Lower leg skin (tissue), 4 donors: Measurements from ENCODE around the gene SGCA. TPM values are rescaled to one million over a fixed set of nuclear protein-coding genes. Genes with fewer than 3 reads are reported as not detected.
A peak's percentile ranks its signal among the peaks of the same experiment; 100 is the strongest.

Experiments
- DNase-seq, 2 donors: peaks; one replicate each; pipeline ENCODE4 v3.0.0-alpha.2; 2019; ENCODE audit warnings: low spot score in 2 of 2
- H3K4me3 ChIP-seq: fragments of 200-600 bp; sonication (generic); 2 replicates; pipeline ENCODE4 v1.5.1; 2017; ENCODE audit warnings: mild to moderate bottlenecking, low read depth; ENCODE audit not compliant: poor library complexity, severe bottlenecking
- POLR2A ChIP-seq, 2 donors: fragments of 450-650 bp; IDR thresholded peaks; one replicate each; pipeline ENCODE4 v1.6.1; 2016 to 2017; ENCODE audit warnings: antibody characterized with exemption in 2 of 2, mild to moderate bottlenecking in 1 of 2, moderate library complexity in 1 of 2
- WGBS, 2 donors: methylation state at CpG; one replicate each; pipeline ENCODE4 v1.1.5; 2018; 5-methylcytosine and 5-hydroxymethylcytosine counted together
- intact Hi-C: fragments of 100-400 bp; cut with DNase I; formaldehyde crosslinking; loops from one replicate; pipeline ENCODE4 v1.15.0; 2023; ENCODE audit warnings: low total_unique reads
- total RNA-seq, 4 donors: library from RNA; depleted of rRNA; stranded (reverse); fragments of >200 nt; gene quantifications; one replicate each; pipeline ENCODE4 v1.1.0, GENCODE V29; 2016
- TF ChIP-seq, protein P1 (sequence below), 3 donors: fragments of 450-650 bp; IDR thresholded peaks; one replicate each; pipeline ENCODE4 v1.5.1; 2016; ENCODE audit warnings: antibody characterized with exemption in 3 of 3, mild to moderate bottlenecking in 3 of 3, moderate library complexity in 2 of 3

SGCA gene
- total RNA-seq, 4 donors from 2014 or later = 1.0 to 9.9 (median 5.6) TPM

DNA sequence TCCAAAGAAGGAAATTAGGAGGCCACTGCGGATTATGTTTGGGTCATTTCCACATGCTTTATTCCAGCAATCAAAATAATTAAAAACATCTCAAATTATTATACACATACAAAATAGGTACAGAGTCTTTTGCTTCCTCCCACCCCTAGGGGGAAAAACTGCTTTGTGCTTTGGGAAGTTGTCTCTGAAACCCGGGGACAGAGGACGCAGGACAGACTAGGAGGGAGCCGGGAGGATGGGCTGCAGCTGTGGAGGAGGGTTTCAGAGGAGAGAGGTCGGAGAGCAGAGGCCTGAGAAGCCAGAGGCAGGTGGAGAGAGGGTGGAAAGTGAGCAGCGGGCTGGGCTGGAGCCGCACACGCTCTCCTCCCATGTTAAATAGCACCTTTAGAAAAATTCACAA, 18.3 kb downstream of the SGCA start:
- intact Hi-C loops = no loop called here
- WGBS, 2 donors = 23 to 28% methylated on average over 8 of the region's 8 CpGs
- H3K4me3 ChIP-seq = no peak overlapping the region
- TF ChIP-seq POLR2A (IDR thresholded peaks at IDR 0.05) = no peak
- TF ChIP-seq, protein P1, sequence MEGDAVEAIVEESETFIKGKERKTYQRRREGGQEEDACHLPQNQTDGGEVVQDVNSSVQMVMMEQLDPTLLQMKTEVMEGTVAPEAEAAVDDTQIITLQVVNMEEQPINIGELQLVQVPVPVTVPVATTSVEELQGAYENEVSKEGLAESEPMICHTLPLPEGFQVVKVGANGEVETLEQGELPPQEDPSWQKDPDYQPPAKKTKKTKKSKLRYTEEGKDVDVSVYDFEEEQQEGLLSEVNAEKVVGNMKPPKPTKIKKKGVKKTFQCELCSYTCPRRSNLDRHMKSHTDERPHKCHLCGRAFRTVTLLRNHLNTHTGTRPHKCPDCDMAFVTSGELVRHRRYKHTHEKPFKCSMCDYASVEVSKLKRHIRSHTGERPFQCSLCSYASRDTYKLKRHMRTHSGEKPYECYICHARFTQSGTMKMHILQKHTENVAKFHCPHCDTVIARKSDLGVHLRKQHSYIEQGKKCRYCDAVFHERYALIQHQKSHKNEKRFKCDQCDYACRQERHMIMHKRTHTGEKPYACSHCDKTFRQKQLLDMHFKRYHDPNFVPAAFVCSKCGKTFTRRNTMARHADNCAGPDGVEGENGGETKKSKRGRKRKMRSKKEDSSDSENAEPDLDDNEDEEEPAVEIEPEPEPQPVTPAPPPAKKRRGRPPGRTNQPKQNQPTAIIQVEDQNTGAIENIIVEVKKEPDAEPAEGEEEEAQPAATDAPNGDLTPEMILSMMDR (IDR thresholded peaks at IDR 0.05) = no peak
- DNase-seq = no peak

- intact Hi-C loops = no loop called here
- no peak overlapping the region for H3K4me3 ChIP-seq
- peak; percentile 90 to 96 for DNase-seq
- WGBS, 2 donors = 27 to 34% methylated on average over 19 of the region's 19 CpGs
- no peak for TF ChIP-seq POLR2A (IDR thresholded peaks at IDR 0.05)
- TF ChIP-seq, protein P1 (IDR thresholded peaks at IDR 0.05) = no peak
These were observed 19.0 kb downstream of the SGCA start for GRCh38 chr17:50184611-50185398.

GRCh38 chr17:50185631-50186471, 20.0 kb downstream of the SGCA start:
- no peak for DNase-seq
- intact Hi-C loops = no loop called here
- WGBS, 2 donors = 71 to 76% methylated on average over 28 to 29 of the region's 31 CpGs
- no peak overlapping the region for H3K4me3 ChIP-seq
- TF ChIP-seq POLR2A (IDR thresholded peaks at IDR 0.05) = no peak
- TF ChIP-seq, protein P1 (IDR thresholded peaks at IDR 0.05) = no peak

- TF ChIP-seq POLR2A (IDR thresholded peaks at IDR 0.05) = no peak
- TF ChIP-seq, protein P1 (IDR thresholded peaks at IDR 0.05) = no peak
- WGBS, 2 donors = 65% methylated on average over 18 to 24 of the region's 24 CpGs
- H3K4me3 ChIP-seq = no peak overlapping the region
- no peak for DNase-seq
- intact Hi-C loops = no loop called here
These were observed 21.0 kb downstream of the SGCA start for GRCh38 chr17:50186661-50187393.

- 72% methylated on average over 4 of the region's 4 CpGs for WGBS, 2 donors
- H3K4me3 ChIP-seq = no peak overlapping the region
- TF ChIP-seq POLR2A (IDR thresholded peaks at IDR 0.05) = no peak
- TF ChIP-seq, protein P1 (IDR thresholded peaks at IDR 0.05) = no peak
- intact Hi-C loops = no loop called here
- DNase-seq = no peak
These were observed 21.6 kb downstream of the SGCA start for GRCh38 chr17:50187394-50187725.
